Measurements from ENCODE around the gene EML1.

Gene EML1

GRCh38 chr14:99885649-99885958, 92.4 kb downstream of the EML1 start:
- ChIA-PET POLR2A (no interaction called here), CTCF (interaction anchor here (0.8 to 4.2 kb wide), 22 partner anchors 10 to 496 kb away, joined by 3 to 29 read pairs (median 4); partner anchors contain the start of genes CYP46A1 and EML1)
- TF ChIP-seq CTCF (IDR thresholded peaks at IDR 0.05; ENCODE audit: control extremely low read depth, extremely low read depth, low read depth, missing control alignments), result no peak
- DNase-seq (ENCODE audit: extremely low spot score), result no peak

- ChIA-PET CTCF (interaction anchor here (1.0 to 4.2 kb wide), 12 partner anchors 9 to 498 kb away, joined by 3 to 29 read pairs (median 4); no protein-coding TSS in a partner anchor), POLR2A (no interaction called here)
- TF ChIP-seq CTCF (IDR thresholded peaks at IDR 0.05; ENCODE audit: control extremely low read depth, extremely low read depth, low read depth, missing control alignments), result no peak
- no peak for DNase-seq (ENCODE audit: extremely low spot score)
Observed at GRCh38 chr14:99887407-99887806, 94.2 kb downstream of the EML1 start.

GRCh38 chr14:99888149-99888548, 94.9 kb downstream of the EML1 start:
- CTCF ChIA-PET, result interaction anchor here (1.0 to 1.5 kb wide), 5 partner anchors 16 to 200 kb away, joined by 3 to 4 read pairs (median 3); no protein-coding TSS in a partner anchor
- POLR2A ChIA-PET, result no interaction called here
- no peak for DNase-seq (ENCODE audit: extremely low spot score)
- TF ChIP-seq CTCF (IDR thresholded peaks at IDR 0.05; ENCODE audit: control extremely low read depth, extremely low read depth, low read depth, missing control alignments), result no peak

GRCh38 chr14:99889268-99889667, 96.1 kb downstream of the EML1 start:
- DNase-seq (ENCODE audit: extremely low spot score), result no peak
- ChIA-PET POLR2A (no interaction called here), CTCF (interaction anchor here (1.5 to 2.8 kb wide), 2 partner anchors 10 to 57 kb away, joined by 4 to 15 read pairs; no protein-coding TSS in a partner anchor)
- TF ChIP-seq CTCF (IDR thresholded peaks at IDR 0.05; ENCODE audit: control extremely low read depth, extremely low read depth, low read depth, missing control alignments), result no peak

GRCh38 chr14:99891266-99891665, 98.1 kb downstream of the EML1 start:
- CTCF ChIA-PET, result interaction anchor here (1.0 to 2.8 kb wide), 6 partner anchors 8 to 203 kb away, joined by 3 to 15 read pairs (median 4); no protein-coding TSS in a partner anchor
- POLR2A ChIA-PET, result no interaction called here
- TF ChIP-seq CTCF (IDR thresholded peaks at IDR 0.05; ENCODE audit: control extremely low read depth, extremely low read depth, low read depth, missing control alignments), result no peak
- no peak for DNase-seq (ENCODE audit: extremely low spot score)

GRCh38 chr14:99891900-99892299, 98.7 kb downstream of the EML1 start:
- DNase-seq (ENCODE audit: extremely low spot score), result no peak
- CTCF ChIA-PET, result interaction anchor here (1.2 to 2.8 kb wide), 6 partner anchors 7 to 203 kb away, joined by 3 to 15 read pairs (median 4); no protein-coding TSS in a partner anchor
- TF ChIP-seq CTCF (IDR thresholded peaks at IDR 0.05; ENCODE audit: control extremely low read depth, extremely low read depth, low read depth, missing control alignments), result no peak
- POLR2A ChIA-PET, result no interaction called here
